ENCODE data around the gene UHRF1.
"Not testable (repeated sequence)": the region's sequence is repeated elsewhere in the genome, so short reads cannot be mapped to it uniquely, and the experiment has no call there.

Gene UHRF1

GRCh38 chr19:4938461-4938860, 29.2 kb downstream of the UHRF1 start:
- not testable (repeated sequence) for DNase-seq

GRCh38 chr19:4939466-4939865, 30.2 kb downstream of the UHRF1 start:
- DNase-seq: no peak

GRCh38 chr19:4941638-4942169, 32.4 kb downstream of the UHRF1 start:
- DNase-seq: not testable (repeated sequence)

GRCh38 chr19:4950650-4951049, 41.3 kb downstream of the UHRF1 start:
- not testable (repeated sequence) for DNase-seq

GRCh38 chr19:4951656-4952055, 42.4 kb downstream of the UHRF1 start:
- DNase-seq: no peak

- DNase-seq: no peak
Measured at GRCh38 chr19:4952945-4953344, 43.6 kb downstream of the UHRF1 start.

- not testable (repeated sequence) for DNase-seq
Measured at GRCh38 chr19:4954320-4955149, 45.2 kb downstream of the UHRF1 start.

- DNase-seq: no peak
Measured at GRCh38 chr19:4955274-4955673, 46.0 kb downstream of the UHRF1 start.

- DNase-seq: no peak
Measured at GRCh38 chr19:4957981-4958380, 48.7 kb downstream of the UHRF1 start.

- DNase-seq: no peak
Measured at GRCh38 chr19:4962085-4962619, 52.9 kb downstream of the UHRF1 start.

GRCh38 chr19:4965061-4965460, 55.8 kb downstream of the UHRF1 start:
- DNase-seq: no peak

GRCh38 chr19:4966591-4966990, 57.3 kb downstream of the UHRF1 start:
- DNase-seq: no peak

- no peak for DNase-seq
Measured at GRCh38 chr19:4967738-4968461, 58.6 kb downstream of the UHRF1 start.

GRCh38 chr19:4968462-4969291, 59.4 kb downstream of the UHRF1 start, which contains the start of gene KDM4B:
Gene KDM4B, plus strand, starts transcription at chr19:4969113. Its CDS starts 63,778 bp downstream, at chr19:5032891.
- DNase-seq: peak; percentile 97 to 98

GRCh38 chr19:4969292-4969771, 60.0 kb downstream of the UHRF1 start:
- DNase-seq: no peak

- DNase-seq: no peak
Measured at GRCh38 chr19:4969772-4970531, 60.7 kb downstream of the UHRF1 start.

GRCh38 chr19:4970558-4971423, 61.5 kb downstream of the UHRF1 start:
- no peak for DNase-seq

GRCh38 chr19:4971424-4971793, 62.1 kb downstream of the UHRF1 start:
- no peak for DNase-seq

- no peak for DNase-seq
Measured at GRCh38 chr19:4971816-4972495, 62.7 kb downstream of the UHRF1 start.

Data from SHP77 (cell line).